ENCODE data around the gene ABHD17C.
A peak's percentile ranks its signal among the peaks of the same experiment; 100 is the strongest.
"Not testable (repeated sequence)": the region's sequence is repeated elsewhere in the genome, so short reads cannot be mapped to it uniquely, and the experiment has no call there.

ABHD17C gene

GRCh38 chr15:80695099-80695910, at the start of gene ABHD17C:
ABHD17C (plus strand) TSS chr15:80695310; CDS start chr15:80695430, 120 bp downstream.
- TF ChIP-seq CTCF (conservative IDR thresholded peaks at IDR 0.05; ENCODE audit: low read length), result no peak
- peak; percentile 61 for DNase-seq (ENCODE audit: low read depth)
- peak within 1 kb of the TSS; percentile 88 for H3K4me3 ChIP-seq (ENCODE audit: low read length)

DNA sequence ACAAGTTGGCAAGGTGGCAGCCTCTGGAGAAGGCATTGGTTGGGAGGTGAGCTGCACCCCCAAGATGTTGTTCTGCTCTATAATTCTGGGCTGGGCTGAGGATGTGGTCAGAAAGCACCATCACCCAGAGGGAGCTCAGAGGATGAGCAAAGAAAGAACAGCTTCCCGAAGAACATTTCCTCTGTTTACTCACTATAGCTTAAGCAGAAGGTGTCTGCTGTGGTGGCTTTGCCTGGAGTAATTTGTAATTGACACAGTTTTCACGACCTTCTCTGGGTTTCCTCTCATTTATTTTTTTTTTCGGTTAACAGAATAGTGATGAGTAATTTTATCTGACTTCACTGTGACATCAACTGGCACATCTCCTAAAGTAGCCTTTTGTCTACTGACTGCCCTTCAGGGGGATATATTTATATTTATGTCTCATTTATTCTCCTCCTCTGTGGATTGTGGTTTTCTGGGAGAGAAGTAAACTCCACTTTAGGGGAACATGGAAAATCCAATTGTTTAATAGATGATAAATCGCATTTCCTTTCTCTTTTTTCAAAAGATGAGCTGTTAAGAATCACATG, 49.5 kb upstream of the ABHD17C start:
- DNase-seq (ENCODE audit: low read depth), result no peak
- no peak overlapping the region for H3K4me3 ChIP-seq (ENCODE audit: low read length)
- TF ChIP-seq CTCF (conservative IDR thresholded peaks at IDR 0.05; ENCODE audit: low read length), result no peak

DNA sequence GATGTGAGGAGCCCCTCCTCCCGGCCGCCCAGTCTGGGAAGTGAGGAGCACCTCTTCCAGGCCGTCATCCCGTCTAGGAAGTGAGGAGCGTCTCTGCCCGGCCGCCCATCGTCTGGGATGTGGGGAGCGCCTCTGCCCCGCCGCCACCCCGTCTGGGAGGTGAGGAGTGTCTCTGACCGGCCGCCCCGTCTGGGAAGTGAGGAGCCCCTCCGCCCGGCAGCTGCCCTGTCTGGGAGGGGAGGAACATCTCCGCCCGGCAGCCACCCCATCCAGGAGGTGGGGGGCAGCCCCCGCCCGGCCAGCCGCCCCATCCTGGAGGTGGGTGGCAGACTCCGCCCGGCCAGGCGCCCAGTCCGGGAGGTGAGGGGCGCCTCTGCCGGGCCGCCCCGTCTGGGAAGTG, 47.7 kb upstream of the ABHD17C start:
- not testable (repeated sequence) for H3K4me3 ChIP-seq (ENCODE audit: low read length); DNase-seq (ENCODE audit: low read depth)

DNA sequence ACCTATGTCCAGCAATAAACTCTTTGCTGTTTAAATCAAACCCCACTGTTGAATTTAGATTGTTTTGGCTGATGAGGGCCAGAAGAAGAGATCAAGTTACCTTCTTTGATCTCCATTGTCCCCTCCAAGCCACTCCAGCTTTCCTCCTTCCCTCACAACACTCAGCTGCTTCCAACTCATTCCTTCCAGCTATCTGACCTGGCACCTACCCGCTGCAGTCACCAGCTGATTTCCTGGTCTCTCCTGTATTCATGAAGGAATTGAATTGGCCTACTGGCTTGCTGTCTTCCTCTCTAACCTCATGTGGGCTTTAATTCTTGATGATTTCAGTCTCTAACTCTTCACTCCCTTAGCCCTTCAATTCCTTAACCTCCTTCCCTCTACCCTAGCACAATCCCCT, 40.8 kb upstream of the ABHD17C start:
- no peak for TF ChIP-seq CTCF (conservative IDR thresholded peaks at IDR 0.05; ENCODE audit: low read length)
- no peak for DNase-seq (ENCODE audit: low read depth)

GRCh38 chr15:80659375-80659774, 35.7 kb upstream of the ABHD17C start:
- TF ChIP-seq CTCF (conservative IDR thresholded peaks at IDR 0.05; ENCODE audit: low read length), result no peak
- H3K4me3 ChIP-seq (ENCODE audit: low read length), result no peak overlapping the region
- DNase-seq (ENCODE audit: low read depth), result peak; percentile 3

More for the DNA sequence above, 40.8 kb upstream of the ABHD17C start:
- no peak overlapping the region for H3K4me3 ChIP-seq (ENCODE audit: low read length)

DNA sequence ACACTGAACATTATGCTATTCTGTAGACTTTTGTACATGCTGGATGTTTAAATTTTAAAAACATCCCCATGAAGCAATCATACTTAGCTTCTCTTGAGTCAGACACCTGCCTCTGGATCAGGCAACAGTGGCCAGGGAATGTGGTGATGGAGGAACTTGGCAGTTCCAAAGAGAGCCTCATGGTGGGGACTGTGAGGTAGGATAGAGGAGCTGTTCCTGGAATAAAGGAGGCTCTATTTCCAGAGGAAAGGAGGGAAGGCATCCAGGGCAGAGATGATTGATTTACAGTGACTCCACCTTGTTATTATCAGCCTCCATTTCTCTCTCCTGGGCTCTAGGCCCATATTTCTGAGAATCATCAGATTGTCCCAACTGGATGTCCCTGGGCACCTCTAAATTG, 35.0 kb upstream of the ABHD17C start:
- DNase-seq (ENCODE audit: low read depth), result peak; percentile 29
- H3K4me3 ChIP-seq (ENCODE audit: low read length), result no peak overlapping the region
- TF ChIP-seq CTCF (conservative IDR thresholded peaks at IDR 0.05; ENCODE audit: low read length), result peak; percentile 53

DNA sequence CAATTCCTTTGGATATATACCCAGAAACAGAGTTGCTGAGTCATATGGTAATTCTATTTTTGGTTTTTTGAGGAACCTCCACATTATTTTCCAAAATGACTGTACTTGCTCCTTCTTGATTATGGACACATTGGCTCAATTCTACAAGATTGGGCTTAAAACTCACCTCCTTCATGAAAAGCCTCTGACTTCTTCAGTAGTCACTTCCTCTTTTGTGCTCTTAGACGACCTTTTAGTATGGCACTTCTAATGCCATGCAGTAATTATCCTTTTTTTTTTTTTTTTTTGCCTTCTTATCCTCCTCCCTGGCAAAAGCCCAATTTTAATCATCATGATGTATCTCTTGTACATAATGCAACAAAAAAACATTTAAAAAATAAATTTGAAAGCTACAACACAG, 33.0 kb upstream of the ABHD17C start:
- H3K4me3 ChIP-seq (ENCODE audit: low read length), result no peak overlapping the region
- no peak for TF ChIP-seq CTCF (conservative IDR thresholded peaks at IDR 0.05; ENCODE audit: low read length)
- no peak for DNase-seq (ENCODE audit: low read depth)

Measured in AG10803 (cell line).